GM13977 (cell line): ENCODE results near the gene ANGPTL8.

Source experiments
- DNase-seq: peaks from one replicate; pipeline ENCODE4 v3.0.0; 2012; ENCODE audit warnings: low spot score
- CTCF ChIP-seq: IDR thresholded peaks from 2 replicates; pipeline ENCODE4 v1.5.1; 2012; ENCODE audit warnings: mild to moderate bottlenecking, control low read depth; ENCODE audit not compliant: insufficient read depth; ENCODE audit errors: extremely low read depth, missing control alignments
- in situ Hi-C: fragments of 300-500 bp; cut with MboI; formaldehyde crosslinking; loops from one replicate; pipeline ENCODE4 v1.12.0; 2022; ENCODE audit warnings: low sequenced_read_pairs, low pct_unique_long_range_greater_than_20kb, mixed read lengths, inconsistent platforms; ENCODE audit not compliant: unreplicated experiment

Gene ANGPTL8

GRCh38 chr19:11198769-11199424 is 40.5 kb upstream of the ANGPTL8 start:
- DNase-seq, result no peak
- TF ChIP-seq CTCF, result no peak
- in situ Hi-C loops, result no loop called here

- in situ Hi-C loops, result no loop called here
- no peak for TF ChIP-seq CTCF
- no peak for DNase-seq
Measured at GRCh38 chr19:11199517-11199916, 39.9 kb upstream of the ANGPTL8 start.

GRCh38 chr19:11200015-11200574 is 39.3 kb upstream of the ANGPTL8 start:
- in situ Hi-C loops, result no loop called here

GRCh38 chr19:11200931-11201330 is 38.5 kb upstream of the ANGPTL8 start:
- no peak for TF ChIP-seq CTCF
- no peak for DNase-seq
- in situ Hi-C loops, result no loop called here

More at GRCh38 chr19:11200015-11200574, 39.3 kb upstream of the ANGPTL8 start:
- DNase-seq, result no peak
- no peak for TF ChIP-seq CTCF

GRCh38 chr19:11201791-11202190 is 37.6 kb upstream of the ANGPTL8 start:
- DNase-seq, result no peak
- no peak for TF ChIP-seq CTCF
- in situ Hi-C loops, result no loop called here

GRCh38 chr19:11202488-11203193 is 36.8 kb upstream of the ANGPTL8 start:
- DNase-seq, result no peak
- in situ Hi-C loops, result no loop called here
- TF ChIP-seq CTCF, result no peak
